Neural cell (in vitro differentiated cells): ENCODE results near the gene CREBBP. TPM values are rescaled to one million over a fixed set of nuclear protein-coding genes. Genes with fewer than 3 reads are reported as not detected.
"Not testable (repeated sequence)": the region's sequence is repeated elsewhere in the genome, so short reads cannot be mapped to it uniquely, and the experiment has no call there.

Experiments used
- H2AFZ ChIP-seq: fragments of 200-600, 300-800 bp; sonication (generic), shearing (Covaris generic); 2 replicates; pipeline ENCODE4 v1.6.0; 2014; ENCODE audit warnings: low read depth, mild to moderate bottlenecking, antibody characterized with exemption, low read length, moderate library complexity
- H3F3A ChIP-seq: fragments of 200-600 bp; shearing (Covaris generic); 2 replicates; pipeline ENCODE4 v1.6.1; 2016; ENCODE audit warnings: mild to moderate bottlenecking, moderate library complexity, mixed read lengths, antibody characterized with exemption, low read length; ENCODE audit not compliant: insufficient read depth, poor library complexity, severe bottlenecking
- H3K27ac ChIP-seq: fragments of 200-600, 300-800 bp; sonication (generic), shearing (Covaris generic); 2 replicates; pipeline ENCODE4 v1.5.1; 2014; ENCODE audit warnings: mild to moderate bottlenecking, low read length, moderate library complexity
- H3K27me3 ChIP-seq: fragments of 300-800, 200-600 bp; sonication (generic), shearing (Covaris generic); 2 replicates; pipeline ENCODE4 v1.6.0; 2014; ENCODE audit warnings: mild to moderate bottlenecking, low read depth, low read length, moderate library complexity; ENCODE audit not compliant: insufficient read depth
- H3K36me3 ChIP-seq: fragments of 300-800, 200-600 bp; sonication (generic), shearing (Covaris generic); 2 replicates; pipeline ENCODE4 v1.5.1; 2014; ENCODE audit warnings: mild to moderate bottlenecking, antibody characterized with exemption, low read length, moderate library complexity; ENCODE audit not compliant: insufficient read depth
- H3K4me2 ChIP-seq: fragments of 300-800, 200-600 bp; sonication (generic), shearing (Covaris generic); 2 replicates; pipeline ENCODE4 v1.6.0; 2014; ENCODE audit warnings: mild to moderate bottlenecking, low read length
- H3K4me3 ChIP-seq: fragments of 300-800, 200-600 bp; sonication (generic), shearing (Covaris generic); 2 replicates; pipeline ENCODE4 v1.5.1; 2014; ENCODE audit warnings: mild to moderate bottlenecking, low read length, moderate library complexity
- H3K79me2 ChIP-seq: fragments of 200-600 bp; shearing (Covaris generic); replicated peaks from 2 replicates; pipeline ENCODE4 v1.6.0; 2014; ENCODE audit warnings: mild to moderate bottlenecking, low read length, moderate library complexity; ENCODE audit not compliant: insufficient read depth
- H3K9ac ChIP-seq: fragments of 300-800, 200-600 bp; sonication (generic), shearing (Covaris generic); 2 replicates; pipeline ENCODE4 v1.6.1; 2016; ENCODE audit warnings: mild to moderate bottlenecking, low read length, mixed read lengths
- H3K9me2 ChIP-seq: fragments of 200-600 bp; shearing (Covaris generic); 2 replicates; pipeline ENCODE4 v1.6.1; 2016; ENCODE audit warnings: mild to moderate bottlenecking, low read length, mixed read lengths; ENCODE audit not compliant: insufficient read depth
- H3K9me3 ChIP-seq: fragments of 200-600, 300-800 bp; sonication (generic), shearing (Covaris generic); 2 replicates; pipeline ENCODE4 v1.6.1; 2016; ENCODE audit warnings: mild to moderate bottlenecking, mixed run types, low read length, moderate library complexity, mixed read lengths
- H4K20me1 ChIP-seq: fragments of 200-600 bp; shearing (Covaris generic); 2 replicates; pipeline ENCODE4 v1.6.1; 2016; ENCODE audit warnings: mild to moderate bottlenecking, mixed run types; ENCODE audit not compliant: insufficient read depth
- EP300 ChIP-seq: fragments of 450-650 bp; conservative IDR thresholded peaks from 2 replicates; pipeline ENCODE4 v1.6.1; 2014; ENCODE audit warnings: antibody characterized with exemption, mild to moderate bottlenecking, moderate library complexity; ENCODE audit not compliant: poor library complexity, severe bottlenecking
- EZH2 ChIP-seq: fragments of 200-600, 300-800 bp; shearing (Covaris generic), sonication (generic); IDR thresholded peaks from 2 replicates; pipeline ENCODE4 v1.6.1; 2014; ENCODE audit warnings: antibody characterized with exemption, low read length, borderline replicate concordance, mild to moderate bottlenecking; ENCODE audit not compliant: insufficient read depth, poor library complexity, severe bottlenecking
- MXI1 ChIP-seq: fragments of 450-650 bp; conservative IDR thresholded peaks from 2 replicates; pipeline ENCODE4 v1.6.1; 2014; ENCODE audit warnings: antibody characterized with exemption, mild to moderate bottlenecking; ENCODE audit not compliant: poor library complexity, severe bottlenecking
- POLR2AphosphoS5 ChIP-seq: IDR thresholded peaks from 2 replicates; pipeline ENCODE4 v1.6.1; 2012
- RAD21 ChIP-seq: fragments of 450-650 bp; conservative IDR thresholded peaks from 2 replicates; pipeline ENCODE4 v1.6.1; 2014; ENCODE audit warnings: antibody characterized with exemption, mild to moderate bottlenecking, moderate library complexity
- SMC3 ChIP-seq: fragments of 450-650 bp; conservative IDR thresholded peaks from 2 replicates; pipeline ENCODE4 v1.6.1; 2014; ENCODE audit warnings: antibody characterized with exemption, mild to moderate bottlenecking, moderate library complexity; ENCODE audit not compliant: poor library complexity
- TAF1 ChIP-seq: IDR thresholded peaks from 2 replicates; pipeline ENCODE4 v1.6.1; 2012; ENCODE audit warnings: low read depth
- polyA plus RNA-seq: library from polyadenylated mRNA; depleted of rRNA; stranded (reverse); fragments of >200 nt; gene quantifications from 2 replicates; pipeline ENCODE4 v1.2.3, GENCODE V29; 2014
- TF ChIP-seq, protein P1 (sequence below): fragments of 450-650 bp; IDR thresholded peaks from 2 replicates; pipeline ENCODE4 v1.5.1; 2014; ENCODE audit warnings: antibody characterized with exemption, mild to moderate bottlenecking, moderate library complexity; ENCODE audit not compliant: poor library complexity, severe bottlenecking
- TF ChIP-seq, protein P2 (sequence below): IDR thresholded peaks from 2 replicates; pipeline ENCODE4 v1.6.1; 2012; ENCODE audit warnings: borderline replicate concordance

CREBBP gene
- polyA plus RNA-seq, 1 donor from 2014 or later, result 3.3 TPM

DNA sequence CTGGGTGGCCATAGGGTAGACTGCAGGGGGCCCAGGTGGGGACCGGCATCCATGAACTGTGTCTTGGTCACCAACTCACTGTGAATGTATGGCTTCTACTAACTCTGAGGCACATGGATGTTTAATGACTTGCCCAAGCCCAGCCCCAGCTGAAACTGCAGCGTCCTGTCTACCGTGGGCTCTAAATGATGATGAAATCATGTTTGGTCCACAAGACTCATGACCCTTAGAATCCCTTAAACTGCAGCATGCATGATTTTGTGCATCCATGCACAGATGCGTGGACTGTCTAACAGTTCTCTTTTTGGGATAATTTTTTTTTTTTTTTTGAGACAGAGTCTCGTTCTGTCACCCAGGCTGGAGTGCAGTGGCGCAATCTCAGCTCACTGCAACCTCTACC lies 32.4 kb upstream of the CREBBP start:
- H4K20me1 ChIP-seq, result no peaks in the 10 kb centered on the region
- H3K9ac ChIP-seq, result no peak overlapping the region
- no peak for TF ChIP-seq MXI1
- TF ChIP-seq EZH2, result no peak
- no peak for TF ChIP-seq SMC3
- TF ChIP-seq, protein P1, sequence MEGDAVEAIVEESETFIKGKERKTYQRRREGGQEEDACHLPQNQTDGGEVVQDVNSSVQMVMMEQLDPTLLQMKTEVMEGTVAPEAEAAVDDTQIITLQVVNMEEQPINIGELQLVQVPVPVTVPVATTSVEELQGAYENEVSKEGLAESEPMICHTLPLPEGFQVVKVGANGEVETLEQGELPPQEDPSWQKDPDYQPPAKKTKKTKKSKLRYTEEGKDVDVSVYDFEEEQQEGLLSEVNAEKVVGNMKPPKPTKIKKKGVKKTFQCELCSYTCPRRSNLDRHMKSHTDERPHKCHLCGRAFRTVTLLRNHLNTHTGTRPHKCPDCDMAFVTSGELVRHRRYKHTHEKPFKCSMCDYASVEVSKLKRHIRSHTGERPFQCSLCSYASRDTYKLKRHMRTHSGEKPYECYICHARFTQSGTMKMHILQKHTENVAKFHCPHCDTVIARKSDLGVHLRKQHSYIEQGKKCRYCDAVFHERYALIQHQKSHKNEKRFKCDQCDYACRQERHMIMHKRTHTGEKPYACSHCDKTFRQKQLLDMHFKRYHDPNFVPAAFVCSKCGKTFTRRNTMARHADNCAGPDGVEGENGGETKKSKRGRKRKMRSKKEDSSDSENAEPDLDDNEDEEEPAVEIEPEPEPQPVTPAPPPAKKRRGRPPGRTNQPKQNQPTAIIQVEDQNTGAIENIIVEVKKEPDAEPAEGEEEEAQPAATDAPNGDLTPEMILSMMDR, result no peak
- no peak for TF ChIP-seq EP300
- no peak for TF ChIP-seq RAD21
- TF ChIP-seq TAF1, result no peak
- TF ChIP-seq POLR2AphosphoS5, result no peak
- TF ChIP-seq, protein P2, sequence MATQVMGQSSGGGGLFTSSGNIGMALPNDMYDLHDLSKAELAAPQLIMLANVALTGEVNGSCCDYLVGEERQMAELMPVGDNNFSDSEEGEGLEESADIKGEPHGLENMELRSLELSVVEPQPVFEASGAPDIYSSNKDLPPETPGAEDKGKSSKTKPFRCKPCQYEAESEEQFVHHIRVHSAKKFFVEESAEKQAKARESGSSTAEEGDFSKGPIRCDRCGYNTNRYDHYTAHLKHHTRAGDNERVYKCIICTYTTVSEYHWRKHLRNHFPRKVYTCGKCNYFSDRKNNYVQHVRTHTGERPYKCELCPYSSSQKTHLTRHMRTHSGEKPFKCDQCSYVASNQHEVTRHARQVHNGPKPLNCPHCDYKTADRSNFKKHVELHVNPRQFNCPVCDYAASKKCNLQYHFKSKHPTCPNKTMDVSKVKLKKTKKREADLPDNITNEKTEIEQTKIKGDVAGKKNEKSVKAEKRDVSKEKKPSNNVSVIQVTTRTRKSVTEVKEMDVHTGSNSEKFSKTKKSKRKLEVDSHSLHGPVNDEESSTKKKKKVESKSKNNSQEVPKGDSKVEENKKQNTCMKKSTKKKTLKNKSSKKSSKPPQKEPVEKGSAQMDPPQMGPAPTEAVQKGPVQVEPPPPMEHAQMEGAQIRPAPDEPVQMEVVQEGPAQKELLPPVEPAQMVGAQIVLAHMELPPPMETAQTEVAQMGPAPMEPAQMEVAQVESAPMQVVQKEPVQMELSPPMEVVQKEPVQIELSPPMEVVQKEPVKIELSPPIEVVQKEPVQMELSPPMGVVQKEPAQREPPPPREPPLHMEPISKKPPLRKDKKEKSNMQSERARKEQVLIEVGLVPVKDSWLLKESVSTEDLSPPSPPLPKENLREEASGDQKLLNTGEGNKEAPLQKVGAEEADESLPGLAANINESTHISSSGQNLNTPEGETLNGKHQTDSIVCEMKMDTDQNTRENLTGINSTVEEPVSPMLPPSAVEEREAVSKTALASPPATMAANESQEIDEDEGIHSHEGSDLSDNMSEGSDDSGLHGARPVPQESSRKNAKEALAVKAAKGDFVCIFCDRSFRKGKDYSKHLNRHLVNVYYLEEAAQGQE, result no peak
- H3K9me2 ChIP-seq, result no peaks in the 10 kb centered on the region
- no peak overlapping the region for H3K4me3 ChIP-seq
- H3K36me3 ChIP-seq, result no peaks in the 10 kb centered on the region
- no peak overlapping the region for H2AFZ ChIP-seq
- no peaks in the 10 kb centered on the region for H3K79me2 ChIP-seq
- H3K9me3 ChIP-seq, result no peaks in the 10 kb centered on the region
- no peak overlapping the region for H3K27ac ChIP-seq
- no peak overlapping the region for H3K4me2 ChIP-seq
- no peaks in the 10 kb centered on the region for H3K27me3 ChIP-seq
- H3F3A ChIP-seq, result no peaks in the 10 kb centered on the region

DNA sequence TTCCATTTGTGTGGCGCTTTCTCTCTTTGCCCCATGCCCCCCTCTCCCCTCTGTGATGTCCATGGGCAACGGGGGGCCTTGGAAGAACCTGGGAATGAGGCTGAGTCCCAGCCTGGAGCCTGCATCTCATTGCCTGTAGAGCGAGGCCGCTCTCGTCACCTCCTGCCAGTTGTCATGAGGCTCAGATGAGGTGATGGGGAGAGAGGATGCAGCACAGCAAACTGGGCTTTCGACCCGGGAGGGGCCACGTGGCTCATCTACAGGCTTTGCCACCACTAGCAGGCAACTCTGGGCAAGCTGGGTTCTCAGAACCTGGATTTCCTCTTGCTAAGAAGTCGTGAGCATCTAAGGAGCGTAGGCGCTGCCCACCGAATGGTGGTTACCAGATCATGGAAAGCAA lies 31.9 kb upstream of the CREBBP start:
- Histone ChIP-seq H3K27ac (no peak overlapping the region), H3K4me2 (no peak overlapping the region), H3K9ac (no peak overlapping the region), H3K9me2 (no peaks in the 10 kb centered on the region), H2AFZ (no peak overlapping the region), H3K36me3 (no peaks in the 10 kb centered on the region), H3K27me3 (no peaks in the 10 kb centered on the region), H3K9me3 (no peaks in the 10 kb centered on the region), H4K20me1 (no peaks in the 10 kb centered on the region), H3K79me2 (no peaks in the 10 kb centered on the region), H3F3A (no peaks in the 10 kb centered on the region), H3K4me3 (no peak overlapping the region)
- TF ChIP-seq TAF1 (no peak), MXI1 (no peak), EP300 (no peak), RAD21 (no peak)
- TF ChIP-seq, protein P2, result no peak
- TF ChIP-seq, protein P1, result no peak

DNA sequence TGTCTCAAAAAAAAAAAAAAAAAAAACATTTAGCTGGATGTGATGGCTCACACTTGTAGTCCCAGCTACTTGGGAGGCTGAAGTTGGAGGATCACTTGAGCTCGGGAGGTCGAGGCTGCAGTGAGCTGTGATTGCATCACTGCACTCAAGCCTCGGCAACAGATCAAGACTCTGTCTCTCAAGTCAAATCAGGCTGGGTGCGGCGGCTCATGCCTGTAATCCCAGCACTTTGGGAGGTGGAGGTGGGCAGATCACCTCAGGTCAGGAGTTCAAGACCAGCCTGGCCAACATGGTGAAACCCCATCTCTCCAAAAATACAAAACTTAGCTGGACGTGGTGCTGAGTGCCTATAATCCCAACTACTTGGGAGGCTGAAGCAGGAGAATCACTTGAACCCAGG lies 31.2 kb upstream of the CREBBP start:
- not testable (repeated sequence) for H3K27ac ChIP-seq, H3K9ac ChIP-seq, H4K20me1 ChIP-seq, H3F3A ChIP-seq, H3K4me3 ChIP-seq, H3K4me2 ChIP-seq, H3K79me2 ChIP-seq, H2AFZ ChIP-seq, H3K27me3 ChIP-seq, H3K36me3 ChIP-seq, H3K9me3 ChIP-seq, H3K9me2 ChIP-seq
